Esophagus muscularis mucosa (tissue), 4 donors: ENCODE measurements around the gene HNRNPA1.

ENCODE experiments used
- CTCF ChIP-seq, 3 experiments: fragments of 200-600 bp in 2 of 3; fragments of 450-650 bp in 1 of 3; sonication (generic) in 2 of 3; IDR thresholded peaks; one replicate each; pipeline ENCODE4 v1.5.1; 2017 to 2019; ENCODE audit warnings: antibody characterized with exemption in 3 of 3, mild to moderate bottlenecking in 2 of 3, moderate library complexity in 1 of 3
- EP300 ChIP-seq: sonication (generic); formaldehyde crosslinking; IDR thresholded peaks from one replicate; pipeline ENCODE4 v1.6.1; 2017; ENCODE audit warnings: antibody characterized with exemption
- POLR2A ChIP-seq: fragments of 450-650 bp; IDR thresholded peaks from one replicate; pipeline ENCODE4 v1.6.1; 2017; ENCODE audit warnings: antibody characterized with exemption, moderate library complexity, mild to moderate bottlenecking, low read depth

- TF ChIP-seq EP300 (no peak), CTCF (IDR thresholded peaks at IDR 0.05) (no peak), POLR2A (no peak)
Observed at GRCh38 chr12:54232790-54233189, 47.7 kb upstream of the HNRNPA1 start.
